ENCODE results near the gene EDNRA. TPM values are rescaled to one million over a fixed set of nuclear protein-coding genes. Genes with fewer than 3 reads are reported as not detected.

Gene EDNRA
- total RNA-seq, 1 experiment from 2014 or later, result 0.73 TPM

- CTCF ChIA-PET, result no interaction called here
- Mint-ChIP-seq H3K4me3 (ENCODE audit: unreplicated experiment) (no peak overlapping the region), H3K27me3 (ENCODE audit: insufficient read depth, unreplicated experiment) (peaks cover 8% of the 10 kb centered on the region), H3K9me3 (ENCODE audit: unreplicated experiment) (no peaks in the 10 kb centered on the region), H3K27ac (ENCODE audit: unreplicated experiment) (no peak overlapping the region), H3K4me1 (ENCODE audit: low read depth, unreplicated experiment) (no peaks in the 10 kb centered on the region), H3K36me3 (ENCODE audit: insufficient read depth, unreplicated experiment) (no peaks in the 10 kb centered on the region)
- intact Hi-C loops (cut with micrococcal nuclease; ENCODE audit: unreplicated experiment), result loop anchor here (10.0 kb wide), 2 partner anchors 354 to 496 kb away; no protein-coding TSS in a partner anchor
- Histone ChIP-seq H3K36me3 (ENCODE audit: control insufficient read depth, insufficient read depth, low read length) (no peaks in the 10 kb centered on the region), H3K4me1 (no peaks in the 10 kb centered on the region), H3K27me3 (replicated peaks; ENCODE audit: control insufficient read depth, insufficient read depth, low read length) (no peaks in the 10 kb centered on the region), H3K4me3 (ENCODE audit: low read depth, low read length) (no peak overlapping the region), H3K9me3 (no peaks in the 10 kb centered on the region)
- no peak for DNase-seq
- TF ChIP-seq CTCF (IDR thresholded peaks at IDR 0.05; ENCODE audit: insufficient read depth in 1 of 2, low read depth in 1 of 2, low read length in 1 of 2, severe bottlenecking in 1 of 2, unreplicated experiment in 1 of 2), result no peak
- POLR2A ChIA-PET, result no interaction called here
- BruUV-seq (replicated peaks), result no TSS peak
These were observed 30.2 kb downstream of the EDNRA start for GRCh38 chr4:147510962-147511668.

GRCh38 chr4:147513091-147513490, 32.2 kb downstream of the EDNRA start:
- no peak for TF ChIP-seq CTCF (IDR thresholded peaks at IDR 0.05; ENCODE audit: insufficient read depth in 1 of 2, low read depth in 1 of 2, low read length in 1 of 2, severe bottlenecking in 1 of 2, unreplicated experiment in 1 of 2)
- H3K9me3 ChIP-seq, result no peaks in the 10 kb centered on the region
- ChIA-PET CTCF (no interaction called here), POLR2A (no interaction called here)
- no peaks in the 10 kb centered on the region for H3K36me3 Mint-ChIP-seq (ENCODE audit: insufficient read depth, unreplicated experiment)
- H3K27ac Mint-ChIP-seq (ENCODE audit: unreplicated experiment), result no peak overlapping the region
- H3K4me1 Mint-ChIP-seq (ENCODE audit: low read depth, unreplicated experiment), result no peaks in the 10 kb centered on the region
- intact Hi-C loops (cut with micrococcal nuclease; ENCODE audit: unreplicated experiment), result loop anchor here (10.0 kb wide), 2 partner anchors 352 to 498 kb away; no protein-coding TSS in a partner anchor
- H3K9me3 Mint-ChIP-seq (ENCODE audit: unreplicated experiment), result no peaks in the 10 kb centered on the region
- no peaks in the 10 kb centered on the region for H3K27me3 ChIP-seq (replicated peaks; ENCODE audit: control insufficient read depth, insufficient read depth, low read length)
- BruUV-seq (replicated peaks), result no TSS peak
- H3K27me3 Mint-ChIP-seq (ENCODE audit: insufficient read depth, unreplicated experiment), result peaks cover 8% of the 10 kb centered on the region
- DNase-seq, result no peak
- H3K4me3 Mint-ChIP-seq (ENCODE audit: unreplicated experiment), result no peak overlapping the region
- H3K36me3 ChIP-seq (ENCODE audit: control insufficient read depth, insufficient read depth, low read length), result no peaks in the 10 kb centered on the region
- no peak overlapping the region for H3K4me3 ChIP-seq (ENCODE audit: low read depth, low read length)
- no peaks in the 10 kb centered on the region for H3K4me1 ChIP-seq

GRCh38 chr4:147513952-147514351, 33.1 kb downstream of the EDNRA start:
- intact Hi-C loops (cut with micrococcal nuclease; ENCODE audit: unreplicated experiment), result loop anchor here (10.0 kb wide), 2 partner anchors 351 to 499 kb away; no protein-coding TSS in a partner anchor
- Histone ChIP-seq H3K36me3 (ENCODE audit: control insufficient read depth, insufficient read depth, low read length) (no peaks in the 10 kb centered on the region), H3K27me3 (replicated peaks; ENCODE audit: control insufficient read depth, insufficient read depth, low read length) (no peaks in the 10 kb centered on the region), H3K4me3 (ENCODE audit: low read depth, low read length) (no peak overlapping the region), H3K4me1 (no peaks in the 10 kb centered on the region), H3K9me3 (no peaks in the 10 kb centered on the region)
- no peak for DNase-seq
- TF ChIP-seq CTCF (IDR thresholded peaks at IDR 0.05; ENCODE audit: insufficient read depth in 1 of 2, low read depth in 1 of 2, low read length in 1 of 2, severe bottlenecking in 1 of 2, unreplicated experiment in 1 of 2), result no peak
- no peaks in the 10 kb centered on the region for H3K36me3 Mint-ChIP-seq (ENCODE audit: insufficient read depth, unreplicated experiment)
- no TSS peak for BruUV-seq (replicated peaks)
- CTCF ChIA-PET, result no interaction called here
- H3K4me3 Mint-ChIP-seq (ENCODE audit: unreplicated experiment), result no peak overlapping the region
- no peak overlapping the region for H3K27ac Mint-ChIP-seq (ENCODE audit: unreplicated experiment)
- H3K9me3 Mint-ChIP-seq (ENCODE audit: unreplicated experiment), result no peaks in the 10 kb centered on the region
- POLR2A ChIA-PET, result no interaction called here
- H3K27me3 Mint-ChIP-seq (ENCODE audit: insufficient read depth, unreplicated experiment), result peaks cover 8% of the 10 kb centered on the region
- no peaks in the 10 kb centered on the region for H3K4me1 Mint-ChIP-seq (ENCODE audit: low read depth, unreplicated experiment)
